ENCODE measurements around the gene PYCR2.
A peak's percentile ranks its signal among the peaks of the same experiment; 100 is the strongest.

The PYCR2 gene

GRCh38 chr1:225962440-225962975 is 38.5 kb upstream of the PYCR2 start:
- peak; percentile 43 for TF ChIP-seq CTCF (IDR thresholded peaks at IDR 0.05; ENCODE audit: control insufficient read depth, extremely low read depth, insufficient read depth)
- no peak overlapping the region for H3K4me3 ChIP-seq (ENCODE audit: low read depth, low read length)
- DNase-seq (ENCODE audit: low read depth): no peak

DNA sequence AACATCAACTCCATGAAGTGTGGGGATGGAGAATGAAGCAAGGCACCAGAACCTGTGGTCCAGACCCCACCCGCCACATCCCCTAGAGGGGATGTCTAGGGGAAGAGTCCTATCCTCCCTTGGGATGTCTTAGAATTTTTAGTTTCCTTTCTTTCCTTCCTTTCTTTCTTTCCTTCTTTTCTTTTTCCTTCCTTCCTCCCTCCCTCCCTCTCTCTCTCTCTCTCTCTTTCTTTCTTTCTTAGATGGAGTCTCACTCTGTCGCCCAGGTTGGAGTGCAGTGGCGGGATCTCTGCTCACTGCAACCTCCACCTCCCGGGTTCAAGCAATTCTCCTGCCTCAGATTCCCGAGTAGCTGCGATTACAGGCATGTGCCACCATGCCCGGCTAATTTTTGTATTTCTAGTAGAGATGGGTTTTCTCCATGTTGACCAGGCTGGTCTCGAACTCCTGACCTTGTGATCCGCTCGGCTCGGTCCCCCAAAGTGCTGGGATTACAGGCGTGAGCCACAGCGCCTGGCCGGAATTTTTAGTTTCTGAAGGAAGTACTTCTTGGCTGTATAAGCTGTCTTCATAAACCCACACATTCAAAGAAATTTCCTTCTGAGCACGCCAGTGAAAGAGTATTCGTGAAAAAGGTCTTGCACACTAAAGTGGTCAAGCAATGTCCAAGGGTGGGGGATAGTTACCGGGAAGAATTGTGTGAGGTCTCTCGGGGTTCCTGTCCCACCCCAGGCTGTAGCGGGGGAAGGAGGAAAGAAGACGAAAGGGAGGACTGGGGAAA is 37.8 kb upstream of the PYCR2 start:
- no peak for TF ChIP-seq CTCF (IDR thresholded peaks at IDR 0.05; ENCODE audit: control insufficient read depth, extremely low read depth, insufficient read depth)
- H3K4me3 ChIP-seq (ENCODE audit: low read depth, low read length): no peak overlapping the region
- DNase-seq (ENCODE audit: low read depth): no peak

- TF ChIP-seq CTCF (IDR thresholded peaks at IDR 0.05; ENCODE audit: control insufficient read depth, extremely low read depth, insufficient read depth): no peak
- DNase-seq (ENCODE audit: low read depth): no peak
- H3K4me3 ChIP-seq (ENCODE audit: low read depth, low read length): no peak overlapping the region
These were observed 34.0 kb upstream of the PYCR2 start for GRCh38 chr1:225958041-225958440.

DNA sequence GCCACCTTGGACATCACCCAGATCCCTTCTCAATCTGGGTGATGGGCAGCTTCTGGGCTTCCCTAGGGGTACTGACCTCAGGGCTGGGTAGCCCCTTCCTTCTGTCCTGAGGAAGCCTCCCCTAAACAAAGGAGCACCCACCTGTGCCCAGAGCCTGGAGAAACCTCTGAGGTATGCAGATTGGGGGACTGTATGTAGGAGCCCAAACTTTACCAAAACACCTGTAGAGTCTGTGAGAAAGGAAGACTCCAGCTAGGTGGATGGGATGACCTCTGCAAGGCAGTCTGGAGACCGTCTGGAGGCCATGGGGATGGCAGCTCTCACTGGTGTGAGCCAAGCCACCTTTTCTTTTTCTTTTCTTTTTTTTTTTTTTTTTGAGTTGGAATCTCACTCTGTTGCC is 30.7 kb upstream of the PYCR2 start:
- H3K4me3 ChIP-seq (ENCODE audit: low read depth, low read length): no peak overlapping the region
- DNase-seq (ENCODE audit: low read depth): no peak
- no peak for TF ChIP-seq CTCF (IDR thresholded peaks at IDR 0.05; ENCODE audit: control insufficient read depth, extremely low read depth, insufficient read depth)

DNA sequence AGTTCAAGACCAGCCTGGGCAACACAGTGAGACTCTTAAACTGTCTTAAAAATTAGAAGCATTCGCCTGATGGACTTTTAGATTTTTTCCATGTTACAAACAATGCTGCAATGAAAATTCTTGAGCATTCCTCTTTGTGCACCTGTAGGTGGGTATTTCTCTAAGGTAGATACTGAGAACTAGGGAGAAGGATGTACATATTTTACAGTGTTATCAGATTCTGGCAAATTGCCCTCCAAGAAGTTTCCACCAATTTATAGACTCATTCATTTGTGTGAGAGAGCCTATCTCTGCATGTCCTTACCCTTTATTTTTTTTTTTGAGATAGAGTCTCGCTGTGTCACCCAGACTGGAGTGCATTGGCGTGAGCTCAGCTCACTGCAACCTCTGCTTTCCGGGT is 29.3 kb upstream of the PYCR2 start:
- H3K4me3 ChIP-seq (ENCODE audit: low read depth, low read length): no peak overlapping the region
- TF ChIP-seq CTCF (IDR thresholded peaks at IDR 0.05; ENCODE audit: control insufficient read depth, extremely low read depth, insufficient read depth): no peak
- DNase-seq (ENCODE audit: low read depth): no peak

DNA sequence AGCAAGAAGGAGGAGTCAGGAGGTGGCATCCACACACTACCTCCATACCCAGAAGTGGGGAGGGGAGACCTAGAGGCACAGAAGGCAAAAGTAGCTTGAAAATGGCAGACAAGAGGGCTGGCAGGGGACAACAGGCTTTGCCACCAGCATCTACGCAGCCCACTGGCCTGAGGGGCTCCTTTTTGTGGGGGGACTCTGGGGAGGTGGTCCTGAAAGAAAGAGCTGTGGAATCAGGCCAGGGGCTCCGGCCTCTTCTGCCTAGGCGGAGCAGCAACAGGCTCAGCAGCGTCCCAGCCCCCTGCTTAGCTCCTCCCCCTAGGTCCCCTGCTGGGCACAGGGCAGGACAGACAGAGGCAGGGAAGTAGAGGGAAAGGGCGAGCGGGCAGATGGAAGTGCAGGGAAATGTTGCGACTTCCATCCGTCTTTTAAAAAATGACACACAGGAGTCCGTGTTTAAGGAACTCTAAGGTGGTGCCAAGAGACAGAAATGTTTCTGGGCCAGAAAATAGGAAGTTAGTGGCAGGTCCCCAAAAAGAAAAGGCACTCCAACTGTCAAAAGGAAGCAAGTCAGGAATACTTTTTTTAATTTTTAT is 27.0 kb upstream of the PYCR2 start:
- no peak overlapping the region for H3K4me3 ChIP-seq (ENCODE audit: low read depth, low read length)
- TF ChIP-seq CTCF (IDR thresholded peaks at IDR 0.05; ENCODE audit: control insufficient read depth, extremely low read depth, insufficient read depth): no peak
- no peak for DNase-seq (ENCODE audit: low read depth)
